NCI-H1048 (cell line): ENCODE results near the gene ZNF750.

ENCODE experiments used
- DNase-seq: peaks from one replicate; lab custom pipeline; 2025; lab: John Stamatoyannopoulos, UW

The ZNF750 gene

DNA sequence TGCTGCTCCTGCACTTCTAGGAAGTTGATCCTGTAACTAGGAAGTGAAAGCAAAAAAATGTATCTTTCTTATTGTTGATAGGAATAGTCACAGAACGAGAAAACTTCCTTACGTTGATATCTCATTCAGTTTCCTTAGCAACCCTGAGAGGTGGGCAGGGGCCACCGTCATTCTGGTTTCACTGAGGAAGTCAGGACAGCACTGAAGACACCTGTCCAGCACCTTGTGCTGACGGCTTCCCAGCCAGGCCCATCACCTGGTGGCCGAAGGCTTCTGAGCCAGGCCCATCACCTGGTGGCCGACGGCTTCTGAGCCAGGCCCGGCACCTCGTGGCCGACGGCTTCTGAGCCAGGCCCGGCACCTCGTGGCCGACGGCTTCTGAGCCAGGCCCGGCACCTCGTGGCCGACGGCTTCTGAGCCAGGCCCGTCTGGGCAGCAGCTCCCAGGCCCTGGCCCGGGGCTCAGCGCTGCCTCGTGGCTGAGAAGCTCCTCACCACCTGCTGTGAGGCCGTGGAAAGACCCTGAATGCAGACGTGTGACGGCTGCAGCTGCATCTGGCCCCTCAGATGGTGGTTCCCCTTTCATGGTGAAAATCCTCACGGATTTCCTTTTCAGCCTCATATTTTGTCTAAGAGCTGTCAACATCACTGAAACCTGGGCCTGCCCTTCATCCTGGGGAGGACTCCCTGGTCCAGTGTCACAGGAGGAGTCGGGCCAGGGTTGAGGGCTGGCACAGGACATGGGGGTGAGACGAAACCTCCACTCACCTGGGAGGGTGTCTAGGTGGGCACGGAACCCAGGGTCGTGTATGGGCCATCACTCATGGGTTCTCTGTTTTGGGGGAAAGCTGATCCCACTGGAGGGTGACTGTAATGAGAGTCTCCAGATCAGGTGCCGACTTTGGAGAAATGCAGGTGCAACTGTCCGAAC is 33.0 kb upstream of the ZNF750 start:
- no peak for DNase-seq

DNA sequence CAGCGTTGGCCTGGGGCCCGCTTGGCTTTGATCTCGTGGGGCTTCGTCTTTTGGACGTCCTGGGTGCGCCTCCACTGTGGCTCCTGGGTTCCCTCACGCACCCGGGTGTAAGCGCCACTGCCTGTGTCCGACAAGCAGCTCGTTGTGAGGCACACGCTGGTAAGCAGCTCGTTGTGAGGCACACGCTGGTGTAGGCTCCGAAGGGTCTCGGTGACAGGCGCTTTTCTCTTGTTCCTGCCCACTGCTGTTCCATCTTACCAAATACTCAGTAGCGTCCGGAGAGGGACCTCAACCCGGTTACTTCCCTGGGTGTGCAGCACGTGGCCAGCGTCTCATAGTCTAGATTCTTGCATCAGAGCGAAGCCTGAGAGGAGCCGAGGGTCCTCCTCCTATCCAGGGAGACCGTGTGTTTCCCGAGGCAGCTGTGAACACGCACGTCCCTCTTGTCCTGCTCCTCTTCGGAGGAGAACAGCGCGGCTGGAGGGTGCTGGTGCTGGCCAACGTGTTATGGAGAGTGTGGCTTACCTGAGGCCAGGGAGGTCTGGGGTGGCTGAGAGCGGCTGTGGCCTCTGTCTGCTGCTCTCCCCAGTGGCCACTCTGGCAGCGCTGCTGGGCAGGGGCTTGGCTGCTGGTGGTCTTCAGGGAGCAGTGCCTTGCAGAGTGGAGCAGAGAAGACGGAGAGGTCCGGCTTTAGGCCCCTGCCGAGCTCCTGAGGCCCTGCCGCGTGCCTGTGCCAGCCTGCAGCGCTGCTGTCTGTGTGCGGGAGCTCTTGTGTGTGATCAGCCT is 32.1 kb upstream of the ZNF750 start:
- no peak for DNase-seq

- no peak for DNase-seq
Observed at GRCh38 chr17:82871056-82871775, 31.4 kb upstream of the ZNF750 start.

DNA sequence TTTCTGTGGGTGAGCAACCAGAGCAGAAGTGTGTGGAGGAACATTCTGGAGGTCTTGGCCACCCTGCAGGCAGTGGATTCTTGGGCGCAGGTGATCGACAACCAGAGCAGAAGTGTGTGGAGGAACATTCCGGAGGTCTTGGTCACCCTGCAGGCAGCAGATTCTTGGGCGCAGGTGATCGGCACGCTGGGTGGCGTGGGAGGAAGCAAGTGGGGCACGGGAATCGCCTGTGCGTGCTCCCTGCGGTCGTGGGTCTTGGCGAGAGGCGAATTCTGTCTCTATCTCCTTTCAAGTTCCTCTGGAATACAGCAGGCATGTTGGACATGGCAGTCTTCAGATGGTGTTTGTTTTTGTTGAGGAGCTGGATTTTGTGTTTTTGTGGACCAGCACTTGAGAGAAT is 30.7 kb upstream of the ZNF750 start:
- DNase-seq: no peak

DNA sequence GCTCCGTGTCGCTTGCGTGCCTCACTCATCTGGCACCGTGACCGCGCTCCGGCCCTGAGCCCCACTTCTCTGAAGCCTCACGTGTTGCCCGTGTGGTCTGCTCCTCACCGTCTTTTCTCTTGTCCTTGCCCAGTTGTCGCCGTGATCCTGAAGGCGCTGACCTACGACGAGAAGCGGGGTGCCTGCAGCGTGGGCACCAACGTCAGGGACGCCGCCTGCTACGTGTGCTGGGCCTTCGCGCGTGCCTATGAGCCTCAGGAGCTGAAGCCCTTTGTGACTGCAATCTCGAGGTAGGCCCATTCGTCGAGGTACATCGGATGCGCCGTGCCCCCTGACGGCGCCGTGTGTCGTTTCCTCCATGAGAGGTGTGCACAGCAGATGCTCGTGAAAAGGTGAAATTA is 30.3 kb upstream of the ZNF750 start:
- no peak for DNase-seq

DNA sequence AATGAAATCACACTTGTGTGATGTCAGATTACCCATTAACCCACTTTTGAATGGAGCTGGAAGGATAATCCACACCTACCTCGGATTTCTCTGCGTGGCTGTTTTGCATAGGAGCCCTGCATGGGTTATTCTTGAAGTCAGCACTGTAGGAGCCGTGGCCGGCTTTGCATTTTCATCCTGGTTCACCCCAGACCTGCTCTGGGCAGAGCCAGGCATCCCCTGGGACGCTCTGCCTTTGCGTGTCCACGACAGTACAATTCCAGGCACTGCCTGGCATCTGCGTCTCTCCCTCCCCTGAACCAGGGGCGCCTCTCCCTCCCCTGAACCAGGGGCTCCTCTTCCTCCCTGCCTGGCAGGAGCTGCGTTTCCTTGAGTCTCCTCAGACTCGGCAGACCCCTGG is 29.7 kb upstream of the ZNF750 start:
- no peak for DNase-seq

DNA sequence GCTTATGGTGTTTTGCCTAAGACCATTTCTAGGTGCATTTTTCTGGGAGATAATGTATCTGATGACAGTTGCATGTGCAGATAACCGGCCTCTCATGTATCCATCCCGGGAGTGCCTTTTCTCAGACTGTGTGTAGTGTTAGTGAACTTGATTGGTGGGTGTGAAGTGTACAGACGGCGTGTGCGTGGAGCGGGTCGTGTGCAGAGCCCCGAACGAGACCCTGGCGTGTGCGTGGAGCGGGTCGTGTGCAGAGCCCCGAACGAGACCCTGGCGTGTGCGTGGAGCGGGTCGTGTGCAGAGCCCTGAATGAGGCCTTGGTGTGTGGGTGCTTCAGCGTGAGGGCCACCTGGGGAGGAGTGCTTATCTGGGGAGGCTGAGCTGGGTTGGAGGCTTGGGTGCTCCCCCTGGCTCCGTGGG is 28.9 kb upstream of the ZNF750 start:
- DNase-seq: no peak

DNA sequence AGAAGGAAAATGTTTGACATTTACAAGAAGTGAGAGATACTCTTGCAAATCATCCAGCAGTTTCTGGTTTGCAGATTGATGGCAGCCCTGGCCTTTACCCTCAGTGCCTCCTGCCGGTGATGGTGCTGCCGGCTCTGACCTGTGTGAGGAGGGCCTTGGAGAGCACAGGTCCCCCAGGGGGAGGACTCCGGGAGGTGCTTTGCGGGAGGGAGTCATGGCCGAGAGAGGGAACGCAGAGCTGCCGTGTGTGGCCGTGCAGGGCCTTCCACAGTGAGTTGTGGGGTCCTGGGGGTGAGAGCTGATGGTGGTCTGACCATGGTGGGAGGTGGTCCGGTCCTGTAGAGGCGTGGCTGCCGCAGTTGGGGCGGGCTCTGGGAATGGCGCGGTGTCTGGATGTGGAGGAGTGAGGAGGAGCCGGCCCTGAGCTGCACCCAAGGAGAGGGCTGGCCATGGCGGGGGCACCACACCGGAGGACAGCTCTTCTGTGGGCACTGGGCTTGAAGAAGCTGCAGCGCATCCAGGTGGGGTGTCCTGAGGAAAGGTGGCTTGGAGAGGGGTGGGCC is 28.0 kb upstream of the ZNF750 start:
- DNase-seq: no peak

DNA sequence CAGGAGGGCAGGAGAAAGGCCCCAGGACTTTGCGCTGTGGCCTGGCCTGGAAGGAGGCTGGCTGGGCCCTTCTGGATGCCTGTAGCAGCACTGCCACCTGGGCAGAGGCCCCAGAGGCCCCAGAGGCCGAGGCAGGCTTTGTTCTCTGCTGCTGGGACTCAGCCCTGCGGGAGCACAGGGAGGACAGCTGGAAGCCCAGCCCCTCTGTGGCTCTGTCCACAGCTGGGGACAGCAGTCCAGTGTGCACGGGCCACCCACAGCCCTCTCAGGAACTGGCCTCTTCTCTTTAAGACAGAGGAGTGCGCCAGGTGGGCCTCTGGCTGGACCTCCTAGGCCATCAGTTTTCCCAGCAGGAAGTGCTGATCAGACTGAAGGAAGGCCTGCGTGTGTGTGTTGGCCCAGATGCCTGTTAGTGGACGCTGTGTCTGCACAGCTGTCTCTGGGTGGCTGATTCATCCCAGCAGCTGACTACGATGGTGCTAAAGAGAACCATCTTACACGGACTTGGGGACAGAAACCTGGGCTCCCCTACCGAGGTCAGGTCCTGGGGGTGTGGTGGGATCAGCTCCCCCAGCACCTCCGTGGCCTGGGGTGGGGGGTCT is 26.9 kb upstream of the ZNF750 start:
- DNase-seq: no peak

GRCh38 chr17:82865774-82866395 is 26.1 kb upstream of the ZNF750 start:
- no peak for DNase-seq

DNA sequence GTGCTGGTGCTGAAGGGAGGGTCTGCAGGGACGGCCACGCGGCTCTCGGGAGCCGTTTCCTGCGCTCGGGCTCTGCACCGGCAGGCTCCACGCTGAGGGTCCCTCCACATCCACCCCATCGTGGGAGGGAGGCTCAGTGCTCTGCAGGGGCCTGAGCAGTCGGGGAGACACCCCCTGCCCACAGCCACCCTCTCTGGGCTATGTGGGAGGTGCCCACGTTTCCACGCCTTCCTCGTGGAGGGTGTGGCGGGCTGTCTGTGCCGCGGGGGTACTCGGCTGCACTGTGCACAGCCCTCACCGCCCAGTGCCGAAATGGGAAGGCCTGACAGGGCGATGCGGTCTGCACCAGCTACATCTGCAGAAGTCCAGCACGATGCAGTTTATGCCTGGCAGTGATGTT is 25.5 kb upstream of the ZNF750 start:
- DNase-seq: no peak

GRCh38 chr17:82864713-82865248 is 25.0 kb upstream of the ZNF750 start:
- DNase-seq: no peak

DNA sequence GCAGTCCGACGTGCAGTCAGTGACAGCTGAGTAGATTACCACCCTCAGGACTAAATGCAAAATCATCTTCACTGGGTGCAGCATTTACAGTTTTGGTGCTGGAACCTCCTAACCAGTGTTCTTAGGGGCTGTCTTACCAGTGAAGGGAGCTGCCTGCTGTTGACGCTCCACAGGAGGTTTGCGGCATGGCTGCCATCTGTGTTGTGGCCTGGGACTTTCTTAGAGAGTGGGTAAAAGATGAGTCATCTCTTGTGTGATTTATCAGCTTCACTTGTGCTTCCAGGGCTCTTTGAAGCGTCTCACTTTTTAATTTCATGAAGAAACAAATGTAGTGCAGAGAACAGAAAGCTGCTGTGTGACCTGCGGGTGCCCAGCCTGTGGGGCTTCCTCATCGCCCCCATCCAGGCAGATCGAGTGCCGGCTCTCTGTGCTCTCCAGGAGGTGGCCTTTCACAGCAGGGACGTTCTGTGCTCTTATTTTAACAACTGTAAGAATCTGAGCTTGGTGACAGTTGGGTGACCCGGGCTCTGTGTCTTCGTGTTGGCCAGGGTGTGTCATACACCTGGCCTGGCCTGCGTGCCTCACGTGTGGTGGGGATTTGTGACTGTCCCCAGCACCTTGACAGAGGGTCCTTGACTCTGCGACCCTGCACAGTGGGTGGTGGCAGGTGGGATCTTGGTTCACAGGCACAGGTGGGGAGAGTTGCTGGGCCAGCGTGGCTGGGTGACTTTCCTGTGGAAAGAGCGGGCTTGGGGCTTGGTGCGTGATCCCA is 24.3 kb upstream of the ZNF750 start:
- DNase-seq: no peak

DNA sequence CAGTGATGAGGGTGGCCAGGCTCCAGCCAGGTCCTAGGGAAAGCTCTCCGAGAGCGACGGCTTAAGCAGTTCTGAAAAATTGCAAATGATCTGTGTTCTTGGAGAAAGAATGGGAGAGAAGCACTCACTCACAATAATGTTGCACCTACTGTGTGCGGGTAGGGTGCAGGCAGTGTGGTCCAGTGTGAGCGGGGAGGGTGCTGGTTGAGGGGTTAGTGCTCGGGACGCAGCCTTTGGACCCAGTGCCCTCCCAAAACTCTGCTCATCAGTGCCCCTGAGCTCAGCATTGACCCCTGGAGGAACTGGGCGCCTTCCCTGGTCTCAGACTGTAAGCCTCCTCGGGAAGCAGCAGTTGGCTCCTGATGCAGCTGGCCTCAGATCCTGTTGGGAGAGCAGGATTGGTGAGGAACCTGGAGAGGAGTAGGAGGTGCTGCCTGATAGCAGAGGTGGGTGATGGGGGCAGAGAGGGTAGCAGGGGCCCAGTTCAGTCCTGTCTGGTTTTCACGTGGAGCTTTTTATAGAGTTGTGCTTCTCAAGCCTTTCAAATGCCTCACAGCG is 23.6 kb upstream of the ZNF750 start:
- DNase-seq: no peak

DNA sequence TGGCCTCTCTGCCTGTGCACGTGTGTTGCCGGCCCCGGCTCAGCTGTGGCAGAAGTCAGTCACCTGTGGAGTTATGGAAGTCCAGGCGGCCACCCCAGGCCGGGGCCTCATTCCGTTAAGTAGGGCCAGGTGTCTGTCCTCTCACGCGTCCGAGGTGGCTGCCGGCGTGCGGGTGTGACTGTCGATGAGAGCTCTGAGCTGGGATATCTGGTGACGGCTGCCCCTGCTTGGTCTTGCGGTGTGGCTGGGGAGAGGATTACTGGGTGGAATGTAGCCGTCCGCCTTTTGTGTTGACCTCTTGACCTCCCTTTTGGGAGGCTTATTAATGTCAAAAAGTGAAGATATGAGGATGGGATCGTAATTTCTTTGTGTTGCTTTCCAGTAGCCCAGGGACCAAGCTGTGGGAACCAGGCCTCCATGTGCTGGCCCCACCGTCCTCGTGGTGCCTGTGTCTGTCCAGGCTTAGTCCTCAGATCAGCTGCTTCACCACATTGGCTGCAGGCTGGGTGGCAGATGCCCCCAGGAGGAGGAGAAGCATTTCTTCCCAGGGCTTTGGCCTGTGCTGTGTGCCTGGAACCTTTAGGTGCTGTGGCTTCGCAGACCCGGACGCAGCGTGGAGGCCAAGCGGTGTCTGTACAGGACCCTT is 23.0 kb upstream of the ZNF750 start:
- DNase-seq: no peak

GRCh38 chr17:82862191-82862590 is 22.4 kb upstream of the ZNF750 start:
- no peak for DNase-seq

- DNase-seq: no peak
Observed at GRCh38 chr17:82861393-82861775, 21.6 kb upstream of the ZNF750 start.

DNA sequence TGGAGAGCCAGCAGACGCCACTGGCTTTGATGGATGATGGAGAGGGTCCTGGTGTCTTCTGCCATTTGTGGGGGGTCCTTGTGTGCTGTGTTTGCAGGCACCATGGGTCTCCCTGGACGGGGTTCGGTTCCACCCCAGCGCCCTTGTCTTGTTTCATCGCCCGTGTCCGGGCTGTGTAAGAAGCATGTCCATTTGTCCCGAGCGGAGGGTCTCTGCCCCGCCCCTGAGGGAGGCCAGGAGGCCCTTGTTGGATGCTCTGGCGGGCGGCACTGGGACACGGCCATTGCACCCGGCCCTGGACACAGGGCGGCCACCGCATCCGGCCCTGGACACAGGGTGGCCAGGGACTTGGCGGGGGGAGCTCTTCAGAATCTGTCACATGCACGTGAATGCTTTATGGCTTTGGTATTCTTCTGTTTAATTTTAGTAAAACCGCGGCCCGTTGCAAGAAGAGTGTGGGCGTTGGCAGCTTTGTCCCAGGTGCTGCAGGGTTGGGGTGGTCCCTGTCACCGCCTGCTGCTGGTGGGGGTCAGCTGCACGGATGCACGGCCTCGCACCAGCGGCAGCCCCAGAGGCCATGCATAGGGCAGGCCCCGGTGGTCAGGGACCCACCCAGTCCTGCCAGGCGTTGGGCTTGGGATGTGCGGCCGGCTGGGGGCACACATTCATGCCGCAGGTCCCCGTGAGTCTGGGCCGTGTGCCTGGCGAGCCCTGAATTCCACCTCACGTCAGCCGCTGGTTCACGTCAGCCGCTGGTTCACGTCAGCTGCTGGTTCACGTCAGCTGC is 21.0 kb upstream of the ZNF750 start:
- DNase-seq: no peak
